IMR-90 (cell line): ENCODE data around the gene FAM83B. TPM values are rescaled to one million over a fixed set of nuclear protein-coding genes. Genes with fewer than 3 reads are reported as not detected.

Experiments used
- ATAC-seq: fragments of 200-7000 bp; cut with Tn5 transposase; 2 replicates; pipeline ENCODE4 v1.9.1; 2020; ENCODE audit warnings: low read depth, mild to moderate bottlenecking, moderate library complexity
- BruUV-seq: library from RNA; stranded (reverse); fragments of 400-500 nt; replicated peaks from 2 replicates; lab custom pipeline; 2021; lab: Mats Ljungman, UMichigan
- CTCF ChIA-PET: fragments of 300-600 bp; formaldehyde crosslinking; extraction: SDS; loops from one replicate; lab custom pipeline; 2021; ENCODE audit warnings: antibody characterized with exemption; lab: Yijun Ruan, JAX
- POLR2A ChIA-PET: fragments of 300-600 bp; sonication (Branson Sonifier 250); formaldehyde crosslinking; loops from one replicate; lab custom pipeline; 2022; ENCODE audit warnings: antibody characterized with exemption; ENCODE audit not compliant: unreplicated experiment; lab: Charles Lee
- DNase-seq: peaks from one replicate; pipeline ENCODE4 v3.0.0; 2013
- H2AFZ ChIP-seq: replicated peaks from 2 replicates; pipeline ENCODE3; 2013; ENCODE audit warnings: low read length, mild to moderate bottlenecking; ENCODE audit not compliant: poor library complexity
- H2AK5ac ChIP-seq: 2 replicates; pipeline ENCODE4 v1.6.1; 2013; ENCODE audit warnings: low read depth, low read length, inconsistent platforms
- H2AK9ac ChIP-seq: replicated peaks from 2 replicates; pipeline ENCODE3; 2013; ENCODE audit warnings: mild to moderate bottlenecking, low read depth, low read length, moderate library complexity; ENCODE audit not compliant: poor library complexity
- H2BK120ac ChIP-seq: 2 replicates; pipeline ENCODE4 v1.6.1; 2013; ENCODE audit warnings: low read depth, low read length, inconsistent platforms
- H2BK15ac ChIP-seq: 3 replicates; pipeline ENCODE4 v1.6.1; 2013; ENCODE audit warnings: low read depth, low read length, inconsistent platforms
- H2BK20ac ChIP-seq: 2 replicates; pipeline ENCODE4 v1.6.1; 2013; ENCODE audit warnings: low read depth, mild to moderate bottlenecking, inconsistent platforms, low read length, moderate library complexity
- H2BK5ac ChIP-seq: 2 replicates; pipeline ENCODE4 v1.6.1; 2013; ENCODE audit warnings: mild to moderate bottlenecking, low read depth, low read length, inconsistent platforms; ENCODE audit not compliant: poor library complexity, severe bottlenecking
- H3K14ac ChIP-seq: replicated peaks from 2 replicates; pipeline ENCODE4 v1.6.1; 2013; ENCODE audit warnings: low read depth, low read length, inconsistent platforms
- H3K18ac ChIP-seq: 2 replicates; pipeline ENCODE4 v1.6.1; 2013; ENCODE audit warnings: low read depth, low read length, control low read depth
- H3K23ac ChIP-seq: 2 replicates; pipeline ENCODE4 v1.6.1; 2013; ENCODE audit warnings: low read depth, low read length, inconsistent platforms
- H3K27ac ChIP-seq: 2 replicates; pipeline ENCODE4 v1.5.1; 2013; ENCODE audit warnings: mild to moderate bottlenecking, control low read depth, low read length; ENCODE audit not compliant: insufficient read depth
- H3K27me3 ChIP-seq: 2 replicates; pipeline ENCODE4 v1.6.1; 2013; ENCODE audit warnings: low read length; ENCODE audit not compliant: control insufficient read depth, insufficient read depth
- H3K36me3 ChIP-seq: 2 replicates; pipeline ENCODE4 v1.6.1; 2013; ENCODE audit warnings: low read length, mixed read lengths; ENCODE audit not compliant: control insufficient read depth, insufficient read depth
- H3K4ac ChIP-seq: 2 replicates; pipeline ENCODE4 v1.6.1; 2013; ENCODE audit warnings: low read depth, low read length, inconsistent platforms
- H3K4me1 ChIP-seq: 2 replicates; pipeline ENCODE4 v1.6.1; 2013; ENCODE audit warnings: low read length, mixed read lengths; ENCODE audit not compliant: control insufficient read depth, insufficient read depth
- H3K4me2 ChIP-seq: 2 replicates; pipeline ENCODE4 v1.6.1; 2013; ENCODE audit warnings: low read depth, mild to moderate bottlenecking, control low read depth, low read length, moderate library complexity
- H3K4me3 ChIP-seq: 2 replicates; pipeline ENCODE4 v1.5.1; 2013; ENCODE audit warnings: low read depth, mild to moderate bottlenecking, control low read depth, low read length, moderate library complexity; ENCODE audit not compliant: insufficient read depth
- H3K56ac ChIP-seq: 2 replicates; pipeline ENCODE4 v1.6.1; 2013; ENCODE audit warnings: low read length, inconsistent platforms; ENCODE audit not compliant: insufficient read depth; ENCODE audit errors: extremely low read depth
- H3K79me1 ChIP-seq, 2 experiments: 2 replicates each; pipeline ENCODE4 v1.6.1; 2013; ENCODE audit warnings: low read length in 2 of 2, inconsistent platforms in 1 of 2, low read depth in 1 of 2
- H3K9ac ChIP-seq: 2 replicates; pipeline ENCODE4 v1.6.1; 2013; ENCODE audit warnings: low read depth, low read length, control low read depth
- H3K9me1 ChIP-seq: 2 replicates; pipeline ENCODE4 v1.6.1; 2013; ENCODE audit warnings: low read length, inconsistent platforms; ENCODE audit not compliant: insufficient read depth
- H3K9me3 ChIP-seq: 2 replicates; pipeline ENCODE4 v1.6.1; 2013; ENCODE audit warnings: low read length; ENCODE audit not compliant: control insufficient read depth, insufficient read depth
- H4K20me1 ChIP-seq: 2 replicates; pipeline ENCODE4 v1.6.1; 2013; ENCODE audit warnings: low read length, inconsistent platforms; ENCODE audit not compliant: insufficient read depth
- H4K5ac ChIP-seq: 2 replicates; pipeline ENCODE4 v1.6.1; 2013; ENCODE audit warnings: mild to moderate bottlenecking, low read depth, low read length, control low read depth
- H4K8ac ChIP-seq, 2 experiments: 2 replicates each; pipeline ENCODE4 v1.6.1; 2013; ENCODE audit warnings: low read depth in 2 of 2, low read length in 2 of 2, control low read depth in 1 of 2, inconsistent platforms in 1 of 2
- H4K91ac ChIP-seq: 2 replicates; pipeline ENCODE4 v1.6.1; 2013; ENCODE audit warnings: low read depth, low read length, inconsistent platforms; ENCODE audit not compliant: insufficient read depth
- CEBPB ChIP-seq: IDR thresholded peaks from 2 replicates; pipeline ENCODE4 v1.6.1; 2012; ENCODE audit warnings: low read depth, low read length, improper control_type of control experiment
- CTCF ChIP-seq: conservative IDR thresholded peaks from 2 replicates; pipeline ENCODE4 v1.5.1; 2012; ENCODE audit warnings: mild to moderate bottlenecking, low read depth, low read length, improper control_type of control experiment
- ELK1 ChIP-seq: fragments of 150-350 bp; IDR thresholded peaks from 2 replicates; pipeline ENCODE4 v1.6.1; 2016; ENCODE audit warnings: low read depth, mild to moderate bottlenecking, low read length, moderate library complexity, borderline replicate concordance
- NFE2L2 ChIP-seq: fragments of 150-350 bp; IDR thresholded peaks from 2 replicates; pipeline ENCODE4 v1.6.1; 2016; ENCODE audit warnings: low read depth, mild to moderate bottlenecking, low read length
- RAD21 ChIP-seq: IDR thresholded peaks from 2 replicates; pipeline ENCODE4 v1.6.1; 2012; ENCODE audit warnings: low read length, improper control_type of control experiment
- RCOR1 ChIP-seq: IDR thresholded peaks from 2 replicates; pipeline ENCODE4 v1.6.1; 2012; ENCODE audit warnings: mild to moderate bottlenecking, low read length, improper control_type of control experiment; ENCODE audit not compliant: insufficient replicate concordance
- RFX5 ChIP-seq: IDR thresholded peaks from 2 replicates; pipeline ENCODE4 v1.8.0; 2012; ENCODE audit warnings: low read depth, mild to moderate bottlenecking, low read length, moderate library complexity
- SMC3 ChIP-seq: fragments of 150-350 bp; IDR thresholded peaks from 2 replicates; pipeline ENCODE4 v1.6.1; 2016; ENCODE audit warnings: low read depth, mild to moderate bottlenecking, antibody characterized with exemption, low read length, moderate library complexity
- USF2 ChIP-seq: fragments of 150-350 bp; IDR thresholded peaks from 2 replicates; pipeline ENCODE4 v1.6.1; 2017; ENCODE audit warnings: mild to moderate bottlenecking, antibody characterized with exemption, low read length, low read depth
- WGBS, 2 experiments: methylation state at CpG; one replicate each; pipeline versions ENCODE4 v1.1.5 to v1.1.7; 2013; ENCODE audit warnings: missing lambda C conversion rate in 2 of 2; ENCODE audit not compliant: insufficient read length in 1 of 2; ENCODE audit errors: extremely low coverage in 2 of 2; 5-methylcytosine and 5-hydroxymethylcytosine counted together
- dilution Hi-C: fragments of 300-500 bp; cut with HindIII; formaldehyde crosslinking; loops from one replicate; pipeline ENCODE4 v1.14.3; 2018; ENCODE audit warnings: low sequenced_read_pairs; ENCODE audit not compliant: unreplicated experiment
- in situ Hi-C: fragments of 300-500 bp; cut with MboI; formaldehyde crosslinking; loops from 3 replicates; pipeline ENCODE4 v1.14.3; 2019; ENCODE audit warnings: low sequenced_read_pairs, inconsistent platforms, mixed read lengths
- intact Hi-C: fragments of 100-400 bp; cut with micrococcal nuclease; formaldehyde crosslinking; loops from 2 replicates; pipeline ENCODE4 v1.10.0; 2022
- polyA plus RNA-seq, 3 experiments: library from polyadenylated mRNA; depleted of rRNA; stranded (reverse); fragments of >200 nt; gene quantifications; 2 replicates each; pipeline ENCODE4 v1.2.3, GENCODE V29; 2012; ENCODE audit warnings: low replicate concordance in 1 of 3
- total RNA-seq: library from RNA; depleted of rRNA; stranded (reverse); fragments of >200 nt; gene quantifications from 2 replicates; pipeline ENCODE4 v1.2.3, GENCODE V29; 2012

The FAM83B gene
- total and polyA plus RNA-seq, 2 of the 4 experiments (the other 2 are of a cell fraction) = 0.02 to 0.18 TPM

- in situ Hi-C loops = no loop called here
- dilution Hi-C loops = no loop called here
- no peak overlapping the region for H3K14ac ChIP-seq
- no peaks in the 10 kb centered on the region for H3K9me1 ChIP-seq
- no peak overlapping the region for H3K4me2 ChIP-seq
- H4K20me1 ChIP-seq = no peaks in the 10 kb centered on the region
- H3K4me3 ChIP-seq = no peak overlapping the region
- H2BK20ac ChIP-seq = no peak overlapping the region
- H3K79me1 ChIP-seq = no peaks in the 10 kb centered on the region
- H3K23ac ChIP-seq = no peak overlapping the region
- no peaks in the 10 kb centered on the region; the same call in 1 of the 2 replicates for H3K9me3 ChIP-seq
- H3K4me1 ChIP-seq = no peaks in the 10 kb centered on the region
- no peak overlapping the region for H3K27ac ChIP-seq
- H2AK5ac ChIP-seq = no peak overlapping the region
- no peak overlapping the region for H4K91ac ChIP-seq
- BruUV-seq = no TSS peak
- no CpG with 5 or more reads among the region's 2 CpGs for WGBS, 2 experiments
- H2AFZ ChIP-seq = no peak overlapping the region
- DNase-seq (no peak), ATAC-seq (no peak)
- intact Hi-C loops = no loop called here
- ChIA-PET POLR2A (no interaction called here), CTCF (no interaction called here)
- no peak overlapping the region for H3K9ac ChIP-seq
- no peaks in the 10 kb centered on the region for H3K36me3 ChIP-seq
- H2BK15ac ChIP-seq = no peak overlapping the region
- H2AK9ac ChIP-seq = no peak overlapping the region
- H4K5ac ChIP-seq = no peak overlapping the region
- H3K27me3 ChIP-seq = no peaks in the 10 kb centered on the region
- no peak overlapping the region for H3K4ac ChIP-seq
- H4K8ac ChIP-seq = no peak overlapping the region
- no peak overlapping the region for H2BK5ac ChIP-seq
- H2BK120ac ChIP-seq = no peak overlapping the region
- H3K56ac ChIP-seq = no peak overlapping the region
- no peak overlapping the region for H3K18ac ChIP-seq
- no peak for TF ChIP-seq ELK1
- TF ChIP-seq USF2 = no peak
- TF ChIP-seq RFX5 = no peak
- TF ChIP-seq RCOR1 = no peak
- no peak for TF ChIP-seq CEBPB
- no peak for TF ChIP-seq SMC3
- no peak for TF ChIP-seq RAD21
- no peak for TF ChIP-seq CTCF
- TF ChIP-seq NFE2L2 = no peak
Observed at GRCh38 chr6:54817236-54817635, 29.3 kb upstream of the FAM83B start.
